Activated naive CD4-positive, alpha-beta T cell treated with anti-CD3 and anti-CD28 coated beads, Interleukin-2, amount 10 ng/mL, durations not matched to agents 7 days and 5 days (primary cell): ENCODE data around the gene HECA.
"Not testable (repeated sequence)": the region's sequence is repeated elsewhere in the genome, so short reads cannot be mapped to it uniquely, and the experiment has no call there.

ENCODE experiments used
- CTCF ChIA-PET: fragments of 350-600 bp; sonication (Branson Sonifier 250); formaldehyde crosslinking; loops from one replicate; lab custom pipeline; 2021; ENCODE audit warnings: antibody characterized with exemption; lab: Charles Lee
- DNase-seq: peaks from one replicate; pipeline ENCODE4 v3.0.0-alpha.2; 2020
- H3K27ac Mint-ChIP-seq: one replicate; pipeline ENCODE4 v1.8.0; 2021; ENCODE audit warnings: mild to moderate bottlenecking, moderate library complexity, mixed read lengths
- H3K27me3 Mint-ChIP-seq: one replicate; pipeline ENCODE4 v1.8.0; 2021; ENCODE audit warnings: mild to moderate bottlenecking, mixed read lengths
- H3K36me3 Mint-ChIP-seq: one replicate; pipeline ENCODE4 v1.8.0; 2021; ENCODE audit warnings: mixed read lengths
- H3K4me1 Mint-ChIP-seq: one replicate; pipeline ENCODE4 v1.8.0; 2021; ENCODE audit warnings: mixed read lengths
- H3K4me3 Mint-ChIP-seq: one replicate; pipeline ENCODE4 v1.8.0; 2021; ENCODE audit warnings: mild to moderate bottlenecking, moderate library complexity, mixed read lengths
- H3K9me3 Mint-ChIP-seq: one replicate; pipeline ENCODE4 v1.8.0; 2021; ENCODE audit warnings: mixed read lengths

Gene HECA

DNA sequence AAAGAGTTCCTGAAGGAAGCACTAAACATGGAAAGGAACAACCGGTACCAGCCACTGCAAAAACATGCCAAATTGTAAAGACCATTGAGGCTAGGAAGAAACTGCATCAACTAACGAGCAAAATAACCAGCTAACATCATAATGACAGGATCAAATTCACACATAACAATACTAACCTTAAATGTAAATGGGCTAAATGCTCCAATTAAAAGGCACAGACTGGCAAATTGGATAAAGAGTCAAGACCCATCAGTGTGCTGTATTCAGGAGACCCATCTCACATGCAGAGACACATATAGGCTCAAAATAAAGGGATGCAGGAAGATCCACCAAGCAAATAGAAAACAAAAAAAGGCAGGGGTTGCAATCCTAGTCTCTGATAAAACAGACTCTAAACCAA lies 77.6 kb downstream of the HECA start:
- H3K27me3 Mint-ChIP-seq, CTCF ChIA-PET, H3K4me3 Mint-ChIP-seq, DNase-seq, H3K27ac Mint-ChIP-seq: not testable (repeated sequence)
- H3K4me1 Mint-ChIP-seq = peaks cover 22% of the 10 kb centered on the region
- peaks cover 45% of the 10 kb centered on the region for H3K9me3 Mint-ChIP-seq
- H3K36me3 Mint-ChIP-seq = peaks cover 36% of the 10 kb centered on the region

DNA sequence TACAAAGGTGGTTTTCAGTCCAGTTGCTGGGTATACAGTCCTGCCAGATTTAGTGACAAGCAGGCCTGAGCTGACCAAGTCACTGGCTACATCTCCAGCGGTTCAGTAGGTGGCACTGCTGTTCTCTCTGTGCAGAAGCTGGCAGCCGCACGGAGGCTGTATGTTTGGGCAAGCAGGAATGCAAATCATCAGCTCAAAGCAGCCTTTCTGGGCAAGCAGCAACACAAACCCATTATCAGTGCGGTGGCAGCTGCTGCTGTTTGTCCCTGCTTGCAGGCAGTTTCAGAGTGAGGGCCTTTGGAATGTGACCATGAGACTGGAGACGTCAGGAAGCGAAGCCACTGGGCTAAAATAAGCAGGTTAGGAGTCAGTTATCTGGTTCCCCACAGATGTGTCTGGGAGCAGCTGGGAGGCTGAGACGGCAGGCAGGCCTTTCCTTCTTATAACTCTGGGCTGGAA lies 84.4 kb downstream of the HECA start:
- CTCF ChIA-PET = interaction anchor here (0.7 to 5.9 kb wide), 38 partner anchors 10 to 528 kb away, joined by 3 to 144 read pairs (median 4); partner anchors contain the start of genes CITED2 and TXLNB
- peaks cover 3% of the 10 kb centered on the region for H3K36me3 Mint-ChIP-seq
- H3K9me3 Mint-ChIP-seq = peaks cover 2% of the 10 kb centered on the region
- peak overlapping the region; percentile 20 for H3K27ac Mint-ChIP-seq
- no peak overlapping the region for H3K4me3 Mint-ChIP-seq
- H3K27me3 Mint-ChIP-seq = no peaks in the 10 kb centered on the region
- H3K4me1 Mint-ChIP-seq = peaks cover 14% of the 10 kb centered on the region
- peak; percentile 84 for DNase-seq

DNA sequence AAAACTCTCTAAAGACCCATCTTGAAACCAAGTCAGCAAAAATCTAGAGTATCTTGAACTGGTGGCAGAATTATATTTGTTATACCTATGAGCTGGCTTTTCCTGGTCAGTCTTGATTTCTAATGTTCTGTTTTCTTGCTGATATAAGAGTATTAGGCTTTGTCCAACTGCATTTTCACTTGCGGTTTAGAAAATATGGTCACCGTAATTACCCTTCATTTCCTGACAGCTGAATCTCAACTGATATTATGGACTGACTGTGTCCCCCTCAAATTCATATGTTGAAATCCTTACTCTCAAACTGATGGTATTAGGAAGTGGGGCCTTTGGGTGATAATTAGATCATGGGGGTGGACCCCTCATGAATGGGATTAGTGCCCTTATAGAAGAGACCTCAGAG lies 84.9 kb downstream of the HECA start:
- DNase-seq = no peak
- CTCF ChIA-PET = interaction anchor here (0.7 to 5.9 kb wide), 38 partner anchors 9 to 529 kb away, joined by 3 to 144 read pairs (median 4); partner anchors contain the start of genes CITED2 and TXLNB
- H3K36me3 Mint-ChIP-seq = peaks cover 3% of the 10 kb centered on the region
- no peak overlapping the region for H3K27ac Mint-ChIP-seq
- H3K27me3 Mint-ChIP-seq = no peaks in the 10 kb centered on the region
- H3K4me3 Mint-ChIP-seq = no peak overlapping the region
- peaks cover 14% of the 10 kb centered on the region for H3K4me1 Mint-ChIP-seq
- H3K9me3 Mint-ChIP-seq = peaks cover 2% of the 10 kb centered on the region

DNA sequence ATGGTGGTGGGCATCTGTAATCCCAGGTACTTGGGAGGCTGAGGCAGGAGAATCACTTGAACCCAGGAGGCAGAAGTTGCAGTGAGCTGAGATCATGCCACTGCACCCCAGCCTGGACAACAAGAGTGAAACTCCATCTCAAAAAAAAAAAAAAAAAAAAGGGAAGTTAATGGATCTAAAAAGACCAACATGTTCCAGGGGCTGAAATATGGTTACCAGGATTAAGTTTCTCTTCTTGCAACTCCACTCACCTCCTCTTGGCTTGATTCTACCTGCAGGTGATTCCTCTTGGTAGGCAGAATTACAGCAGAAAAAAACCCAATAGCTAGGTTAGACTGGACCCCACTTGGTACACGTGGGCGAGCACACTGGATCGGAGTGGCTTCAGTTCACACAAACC lies 93.5 kb downstream of the HECA start:
- not testable (repeated sequence) for H3K27me3 Mint-ChIP-seq, DNase-seq, H3K4me3 Mint-ChIP-seq, H3K36me3 Mint-ChIP-seq, H3K9me3 Mint-ChIP-seq, H3K27ac Mint-ChIP-seq, H3K4me1 Mint-ChIP-seq
- CTCF ChIA-PET = interaction anchor here (0.8 to 0.9 kb wide), 3 partner anchors 9 to 141 kb away, joined by 3 read pairs; no protein-coding TSS in a partner anchor
